ENCODE measurements around the gene LATS2.
A peak's percentile ranks its signal among the peaks of the same experiment; 100 is the strongest.

LATS2 gene

GRCh38 chr13:21046203-21046602 is 15.2 kb downstream of the LATS2 start:
- H3K27ac ChIP-seq (replicated peaks): no peak overlapping the region
- no peaks in the 10 kb centered on the region for H3K27me3 ChIP-seq (ENCODE audit: insufficient read depth, poor library complexity, severe bottlenecking)
- TF ChIP-seq GABPA (IDR thresholded peaks at IDR 0.05; ENCODE audit: low read depth) (no peak), REST (IDR thresholded peaks at IDR 0.05; ENCODE audit: insufficient replicate concordance, low read depth) (no peak), POLR2AphosphoS5 (IDR thresholded peaks at IDR 0.05; ENCODE audit: low read depth) (no peak), SPI1 (IDR thresholded peaks at IDR 0.05; ENCODE audit: borderline replicate concordance, low read depth) (no peak), CTCF (IDR thresholded peaks at IDR 0.05; ENCODE audit: insufficient read depth, low read length) (no peak)
- DNase-seq (ENCODE audit: low read depth in 1 of 2, low spot score in 1 of 2): no peak
- no peak overlapping the region for H3K4me3 ChIP-seq (replicated peaks; ENCODE audit: insufficient read depth, low read length)

- no peak overlapping the region for H3K27ac ChIP-seq (replicated peaks)
- H3K4me3 ChIP-seq (replicated peaks; ENCODE audit: insufficient read depth, low read length): no peak overlapping the region
- TF ChIP-seq SPI1 (IDR thresholded peaks at IDR 0.05; ENCODE audit: borderline replicate concordance, low read depth) (peak; percentile 66), CTCF (IDR thresholded peaks at IDR 0.05; ENCODE audit: insufficient read depth, low read length) (no peak), GABPA (IDR thresholded peaks at IDR 0.05; ENCODE audit: low read depth) (no peak)
- H3K27me3 ChIP-seq (ENCODE audit: insufficient read depth, poor library complexity, severe bottlenecking): no peaks in the 10 kb centered on the region
- no peak for DNase-seq (ENCODE audit: low read depth in 1 of 2, low spot score in 1 of 2)
Observed at GRCh38 chr13:21045100-21045499, 16.3 kb downstream of the LATS2 start.

- DNase-seq (ENCODE audit: low read depth in 1 of 2, low spot score in 1 of 2): no peak
- H3K27me3 ChIP-seq (ENCODE audit: insufficient read depth, poor library complexity, severe bottlenecking): no peaks in the 10 kb centered on the region
- H3K27ac ChIP-seq (replicated peaks): no peak overlapping the region
- no peak overlapping the region for H3K4me3 ChIP-seq (replicated peaks; ENCODE audit: insufficient read depth, low read length)
- TF ChIP-seq SPI1 (IDR thresholded peaks at IDR 0.05; ENCODE audit: borderline replicate concordance, low read depth) (no peak), GABPA (IDR thresholded peaks at IDR 0.05; ENCODE audit: low read depth) (no peak), POLR2AphosphoS5 (IDR thresholded peaks at IDR 0.05; ENCODE audit: low read depth) (no peak), CTCF (IDR thresholded peaks at IDR 0.05; ENCODE audit: insufficient read depth, low read length) (no peak), REST (IDR thresholded peaks at IDR 0.05; ENCODE audit: insufficient replicate concordance, low read depth) (no peak)
Observed at GRCh38 chr13:21043898-21044297, 17.5 kb downstream of the LATS2 start.

GRCh38 chr13:21040120-21040826 is 21.1 kb downstream of the LATS2 start:
- Histone ChIP-seq H3K4me3 (replicated peaks; ENCODE audit: insufficient read depth, low read length) (no peak overlapping the region), H3K27ac (replicated peaks) (peak overlapping the region; percentile 15; the same call in 1 of the 2 replicates), H3K27me3 (ENCODE audit: insufficient read depth, poor library complexity, severe bottlenecking) (no peaks in the 10 kb centered on the region)
- no peak for DNase-seq (ENCODE audit: low read depth in 1 of 2, low spot score in 1 of 2)
- TF ChIP-seq GABPA (IDR thresholded peaks at IDR 0.05; ENCODE audit: low read depth) (no peak), SPI1 (IDR thresholded peaks at IDR 0.05; ENCODE audit: borderline replicate concordance, low read depth) (no peak), POLR2AphosphoS5 (IDR thresholded peaks at IDR 0.05; ENCODE audit: low read depth) (no peak), REST (IDR thresholded peaks at IDR 0.05; ENCODE audit: insufficient replicate concordance, low read depth) (no peak), CTCF (IDR thresholded peaks at IDR 0.05; ENCODE audit: insufficient read depth, low read length) (no peak)
